Measurements from ENCODE around the gene NDFIP2.

Gene NDFIP2

GRCh38 chr13:79469608-79470007 is 11.3 kb upstream of the NDFIP2 start:
- WGBS (ENCODE audit: extremely low coverage, insufficient coverage, insufficient read length): no CpG with 5 or more reads among the region's 3 CpGs
- Histone ChIP-seq H3K4ac (ENCODE audit: low read depth, low read length) (no peak overlapping the region), H2BK120ac (ENCODE audit: insufficient read depth, low read length, poor library complexity) (no peak overlapping the region)

GRCh38 chr13:79470666-79471065 is 10.3 kb upstream of the NDFIP2 start:
- Histone ChIP-seq H4K91ac (ENCODE audit: low read depth, low read length) (no peak overlapping the region), H2BK12ac (ENCODE audit: low read length) (no peak overlapping the region), H3K79me1 (ENCODE audit: low read length) (peaks cover 3% of the 10 kb centered on the region), H3K14ac (ENCODE audit: low read length) (no peak overlapping the region), H4K8ac (ENCODE audit: low read depth, low read length) (no peak overlapping the region), H3K4me1 (ENCODE audit: control insufficient read depth in 1 of 2, insufficient read depth in 2 of 2, low read length in 2 of 2) (peaks cover 0 to 1% of the 10 kb centered on the region in 2 experiments), H3K23ac (ENCODE audit: low read length) (no peak overlapping the region), H3K27me3 (ENCODE audit: insufficient read depth, low read length) (no peaks in the 10 kb centered on the region), H2BK120ac (ENCODE audit: insufficient read depth, low read length, poor library complexity) (no peak overlapping the region), H3K27ac (ENCODE audit: low read depth, low read length) (no peak overlapping the region), H3K18ac (ENCODE audit: low read length) (no peak overlapping the region), H3K4me2 (ENCODE audit: low read length) (no peak overlapping the region), H2BK5ac (ENCODE audit: low read depth, low read length, poor library complexity) (no peak overlapping the region), H2AFZ (ENCODE audit: insufficient read depth, low read length, poor library complexity) (no peak overlapping the region), H3K9me3 (ENCODE audit: insufficient read depth, low read depth, low read length) (no peaks in the 10 kb centered on the region), H3K36me3 (ENCODE audit: control insufficient read depth in 1 of 2, insufficient read depth in 2 of 2, low read length in 2 of 2) (no peaks in the 10 kb centered on the region), H2AK5ac (ENCODE audit: low read length) (no peak overlapping the region), H4K12ac (ENCODE audit: low read depth, low read length) (no peak overlapping the region), H3K79me2 (ENCODE audit: control insufficient read depth, insufficient read depth, low read length, poor library complexity) (no peaks in the 10 kb centered on the region), H3K4ac (ENCODE audit: low read depth, low read length) (no peak overlapping the region), H3K4me3 (ENCODE audit: low read depth, low read length) (no peak overlapping the region), H3K9ac (ENCODE audit: low read length) (no peak overlapping the region)
- no CpG with 5 or more reads among the region's 2 CpGs for whole genome bisulfite sequencing (ENCODE audit: extremely low coverage, insufficient coverage, insufficient read length)
- DNase-seq: no peak

More at GRCh38 chr13:79469608-79470007, 11.3 kb upstream of the NDFIP2 start:
- H4K8ac ChIP-seq (ENCODE audit: low read depth, low read length): no peak overlapping the region
- H2BK5ac ChIP-seq (ENCODE audit: low read depth, low read length, poor library complexity): no peak overlapping the region
- H2AFZ ChIP-seq (ENCODE audit: insufficient read depth, low read length, poor library complexity): no peak overlapping the region
- H3K79me1 ChIP-seq (ENCODE audit: low read length): peaks cover 3% of the 10 kb centered on the region
- H3K27me3 ChIP-seq (ENCODE audit: insufficient read depth, low read length): no peaks in the 10 kb centered on the region
- H3K36me3 ChIP-seq (ENCODE audit: control insufficient read depth in 1 of 2, insufficient read depth in 2 of 2, low read length in 2 of 2): no peaks in the 10 kb centered on the region
- H3K27ac ChIP-seq (ENCODE audit: low read depth, low read length): no peak overlapping the region
- no peak for DNase-seq
- H3K14ac ChIP-seq (ENCODE audit: low read length): no peak overlapping the region
- no peak overlapping the region for H3K9ac ChIP-seq (ENCODE audit: low read length)
- no peak overlapping the region for H3K4me2 ChIP-seq (ENCODE audit: low read length)
- H2BK12ac ChIP-seq (ENCODE audit: low read length): no peak overlapping the region
- H3K9me3 ChIP-seq (ENCODE audit: insufficient read depth, low read depth, low read length): no peaks in the 10 kb centered on the region
- H2AK5ac ChIP-seq (ENCODE audit: low read length): no peak overlapping the region
- no peak overlapping the region for H3K23ac ChIP-seq (ENCODE audit: low read length)
- no peaks in the 10 kb centered on the region for H3K79me2 ChIP-seq (ENCODE audit: control insufficient read depth, insufficient read depth, low read length, poor library complexity)
- peaks cover 0 to 1% of the 10 kb centered on the region in 2 experiments for H3K4me1 ChIP-seq (ENCODE audit: control insufficient read depth in 1 of 2, insufficient read depth in 2 of 2, low read length in 2 of 2)
- H3K4me3 ChIP-seq (ENCODE audit: low read depth, low read length): no peak overlapping the region
- H4K12ac ChIP-seq (ENCODE audit: low read depth, low read length): no peak overlapping the region
- H4K91ac ChIP-seq (ENCODE audit: low read depth, low read length): no peak overlapping the region
- no peak overlapping the region for H3K18ac ChIP-seq (ENCODE audit: low read length)

- Histone ChIP-seq H3K79me1 (ENCODE audit: low read length) (no peaks in the 10 kb centered on the region), H3K23ac (ENCODE audit: low read length) (no peak overlapping the region), H2AFZ (ENCODE audit: insufficient read depth, low read length, poor library complexity) (no peak overlapping the region), H3K79me2 (ENCODE audit: control insufficient read depth, insufficient read depth, low read length, poor library complexity) (no peaks in the 10 kb centered on the region), H3K4ac (ENCODE audit: low read depth, low read length) (no peak overlapping the region), H3K4me3 (ENCODE audit: low read depth, low read length) (no peak overlapping the region), H2BK120ac (ENCODE audit: insufficient read depth, low read length, poor library complexity) (no peak overlapping the region), H4K8ac (ENCODE audit: low read depth, low read length) (no peak overlapping the region), H3K27me3 (ENCODE audit: insufficient read depth, low read length) (no peaks in the 10 kb centered on the region), H3K4me1 (ENCODE audit: control insufficient read depth in 1 of 2, insufficient read depth in 2 of 2, low read length in 2 of 2) (peaks cover 4% of the 10 kb centered on the region in 2 experiments), H3K27ac (ENCODE audit: low read depth, low read length) (no peak overlapping the region), H2BK12ac (ENCODE audit: low read length) (no peak overlapping the region), H4K12ac (ENCODE audit: low read depth, low read length) (no peak overlapping the region), H3K4me2 (ENCODE audit: low read length) (no peak overlapping the region), H2BK5ac (ENCODE audit: low read depth, low read length, poor library complexity) (no peak overlapping the region), H3K18ac (ENCODE audit: low read length) (no peak overlapping the region), H3K36me3 (ENCODE audit: control insufficient read depth in 1 of 2, insufficient read depth in 2 of 2, low read length in 2 of 2) (no peaks in the 10 kb centered on the region), H4K91ac (ENCODE audit: low read depth, low read length) (no peak overlapping the region), H3K14ac (ENCODE audit: low read length) (no peak overlapping the region), H2AK5ac (ENCODE audit: low read length) (no peak overlapping the region), H3K9me3 (ENCODE audit: insufficient read depth, low read depth, low read length) (no peaks in the 10 kb centered on the region), H3K9ac (ENCODE audit: low read length) (no peak overlapping the region)
- no CpG with 5 or more reads among the region's 1 CpG for WGBS (ENCODE audit: extremely low coverage, insufficient coverage, insufficient read length)
- no peak for DNase-seq
Observed at GRCh38 chr13:79475569-79475968, 5.4 kb upstream of the NDFIP2 start.

- DNase-seq: peak in 1 of 2 donors; percentile 29
- H3K36me3 ChIP-seq (ENCODE audit: control insufficient read depth in 1 of 2, insufficient read depth in 2 of 2, low read length in 2 of 2): no peaks in the 10 kb centered on the region
- H3K4me3 ChIP-seq (ENCODE audit: low read depth, low read length): no peak overlapping the region
- H3K14ac ChIP-seq (ENCODE audit: low read length): no peak overlapping the region
- no peak overlapping the region for H2AFZ ChIP-seq (ENCODE audit: insufficient read depth, low read length, poor library complexity)
- no peak overlapping the region for H3K4ac ChIP-seq (ENCODE audit: low read depth, low read length)
- H3K79me2 ChIP-seq (ENCODE audit: control insufficient read depth, insufficient read depth, low read length, poor library complexity): peaks cover 7% of the 10 kb centered on the region
- H4K8ac ChIP-seq (ENCODE audit: low read depth, low read length): no peak overlapping the region
- no CpG with 5 or more reads among the region's 3 CpGs for WGBS (ENCODE audit: extremely low coverage, insufficient coverage, insufficient read length)
- peak overlapping the region; percentile 70 for H2BK12ac ChIP-seq (ENCODE audit: low read length)
- peaks cover 4% of the 10 kb centered on the region in 2 experiments for H3K4me1 ChIP-seq (ENCODE audit: control insufficient read depth in 1 of 2, insufficient read depth in 2 of 2, low read length in 2 of 2)
- H4K91ac ChIP-seq (ENCODE audit: low read depth, low read length): no peak overlapping the region
- H4K12ac ChIP-seq (ENCODE audit: low read depth, low read length): no peak overlapping the region
- H2BK120ac ChIP-seq (ENCODE audit: insufficient read depth, low read length, poor library complexity): peak overlapping the region; percentile 65
- no peak overlapping the region for H3K27ac ChIP-seq (ENCODE audit: low read depth, low read length)
- no peak overlapping the region for H3K9ac ChIP-seq (ENCODE audit: low read length)
- H2AK5ac ChIP-seq (ENCODE audit: low read length): peak overlapping the region; percentile 60
- H3K18ac ChIP-seq (ENCODE audit: low read length): no peak overlapping the region
- H3K23ac ChIP-seq (ENCODE audit: low read length): no peak overlapping the region
- H3K79me1 ChIP-seq (ENCODE audit: low read length): peaks cover 7% of the 10 kb centered on the region
- H3K9me3 ChIP-seq (ENCODE audit: insufficient read depth, low read depth, low read length): no peaks in the 10 kb centered on the region
- peak overlapping the region; percentile 21 for H2BK5ac ChIP-seq (ENCODE audit: low read depth, low read length, poor library complexity)
- H3K4me2 ChIP-seq (ENCODE audit: low read length): no peak overlapping the region
- no peaks in the 10 kb centered on the region for H3K27me3 ChIP-seq (ENCODE audit: insufficient read depth, low read length)
Observed at GRCh38 chr13:79477968-79478367, 3.0 kb upstream of the NDFIP2 start.
